GM12878 (cell line): ENCODE results near the gene ZBTB42. TPM values are rescaled to one million over a fixed set of nuclear protein-coding genes. Genes with fewer than 3 reads are reported as not detected.

ENCODE experiments used
- ATAC-seq: fragments of 200-7000 bp; cut with Tn5 transposase; 3 replicates; pipeline ENCODE4 v1.9.1; 2020; ENCODE audit warnings: mild to moderate bottlenecking, moderate library complexity
- BruUV-seq: library from RNA; stranded (reverse); fragments of 400-500 nt; replicated peaks from 2 replicates; lab custom pipeline; 2021; lab: Mats Ljungman, UMichigan
- CTCF ChIA-PET: fragments of 300-600 bp; sonication (Branson Sonifier 250); formaldehyde crosslinking; extraction: SDS; loops from one replicate; lab custom pipeline; 2021; ENCODE audit warnings: inconsistent platforms; lab: Yijun Ruan, JAX
- POLR2A ChIA-PET: fragments of 350-600 bp; formaldehyde crosslinking; extraction: SDS; loops from one replicate; lab custom pipeline; 2021; ENCODE audit warnings: inconsistent platforms; lab: Charles Lee
- RAD21 ChIA-PET: fragments of 300-600 bp; sonication (Branson Sonifier 250); formaldehyde crosslinking; loops from one replicate; lab custom pipeline; 2023; ENCODE audit warnings: antibody characterized with exemption; ENCODE audit not compliant: unreplicated experiment; lab: Charles Lee
- SMC1A ChIA-PET: fragments of 300-600 bp; sonication (Branson Sonifier 250); formaldehyde crosslinking; loops from one replicate; lab custom pipeline; 2023; ENCODE audit not compliant: unreplicated experiment, uncharacterized antibody; lab: Charles Lee
- DNase-seq: peaks from one replicate; pipeline ENCODE4 v3.0.0-alpha.2; 2011; ENCODE audit warnings: low read depth, low spot score
- FAIRE-seq: peaks from 3 replicates; lab custom pipeline; 2011; peaks lifted over from hg19 to GRCh38; lab: Jason Lieb, UNC
- H2AFZ ChIP-seq: 2 replicates; pipeline ENCODE4 v1.6.0; 2011; ENCODE audit warnings: low read depth, low read length, control low read depth; ENCODE audit not compliant: control insufficient read depth
- H3K27ac ChIP-seq: 2 replicates; pipeline ENCODE4 v1.5.1; 2011; ENCODE audit warnings: control low read depth; ENCODE audit not compliant: control insufficient read depth, insufficient read depth
- H3K27me3 ChIP-seq, 2 experiments: replicated peaks in 1 of 2; 2 replicates each; pipeline versions ENCODE4 v1.6.0 to v1.6.1; 2011; ENCODE audit warnings: low read length in 1 of 2; ENCODE audit not compliant: control insufficient read depth in 2 of 2, insufficient read depth in 2 of 2
- H3K36me3 ChIP-seq, 2 experiments: 2 replicates each; pipeline ENCODE4 v1.5.1; 2011; ENCODE audit warnings: low read length in 1 of 2; ENCODE audit not compliant: control insufficient read depth in 2 of 2, insufficient read depth in 2 of 2
- H3K4me1 ChIP-seq: 2 replicates; pipeline ENCODE4 v1.6.1; 2011; ENCODE audit warnings: mild to moderate bottlenecking, low read length, moderate library complexity, mixed read lengths; ENCODE audit not compliant: control insufficient read depth, insufficient read depth
- H3K4me2 ChIP-seq: 2 replicates; pipeline ENCODE4 v1.6.0; 2011; ENCODE audit warnings: control low read depth; ENCODE audit not compliant: control insufficient read depth, insufficient read depth
- H3K4me3 ChIP-seq: fragments of 200-600 bp; sonication (generic); 2 replicates; pipeline ENCODE4 v1.5.1; 2016
- H3K79me2 ChIP-seq: 2 replicates; pipeline ENCODE4 v1.6.0; 2011; ENCODE audit warnings: low read length; ENCODE audit not compliant: control insufficient read depth, insufficient read depth
- H3K9ac ChIP-seq: 2 replicates; pipeline ENCODE4 v1.8.0; 2011; ENCODE audit warnings: low read length, control low read depth, mixed read lengths; ENCODE audit not compliant: control insufficient read depth, insufficient read depth
- H3K9me3 ChIP-seq: replicated peaks from 3 replicates; pipeline ENCODE4 v1.5.1; 2011; ENCODE audit warnings: mild to moderate bottlenecking, low read length; ENCODE audit not compliant: control insufficient read depth, insufficient read depth
- H4K20me1 ChIP-seq: 2 replicates; pipeline ENCODE4 v1.6.0; 2011; ENCODE audit not compliant: control insufficient read depth, insufficient read depth
- HDAC6 ChIP-seq: fragments of 200-600 bp; sonication (generic); IDR thresholded peaks from one replicate; pipeline ENCODE4 v1.8.0; 2017; ENCODE audit warnings: antibody characterized with exemption; ENCODE audit not compliant: unreplicated experiment
- KLF5 ChIP-seq: fragments of 450-650 bp; IDR thresholded peaks from 2 replicates; pipeline ENCODE4 v1.6.1; 2014; ENCODE audit warnings: mild to moderate bottlenecking; ENCODE audit not compliant: partially characterized antibody
- RAD21 ChIP-seq: IDR thresholded peaks from 2 replicates; pipeline ENCODE4 v1.6.1; 2011; ENCODE audit warnings: mild to moderate bottlenecking, low read depth, low read length, moderate library complexity; ENCODE audit not compliant: insufficient read depth
- SRF ChIP-seq, 2 experiments: IDR thresholded peaks; 2 replicates each; pipeline ENCODE4 v1.6.1; 2011; ENCODE audit warnings: low read depth in 2 of 2, low read length in 2 of 2, mild to moderate bottlenecking in 1 of 2, moderate library complexity in 1 of 2
- SUZ12 ChIP-seq: fragments of 200-600 bp; sonication (generic); IDR thresholded peaks from one replicate; pipeline ENCODE4 v1.6.1; 2018; ENCODE audit warnings: antibody characterized with exemption, mild to moderate bottlenecking; ENCODE audit not compliant: unreplicated experiment
- TAF1 ChIP-seq: IDR thresholded peaks from 2 replicates; pipeline ENCODE4 v1.6.1; 2011; ENCODE audit warnings: mild to moderate bottlenecking, low read depth, low read length, borderline replicate concordance
- WGBS: methylation state at CpG from one replicate; pipeline ENCODE4 v1.1.6; 2016; ENCODE audit warnings: low lambda C conversion rate; ENCODE audit not compliant: insufficient replicate concordance, insufficient coverage; ENCODE audit errors: missing lambda C conversion rate; 5-methylcytosine and 5-hydroxymethylcytosine counted together
- in situ Hi-C: fragments of 300-500 bp; cut with MboI; formaldehyde crosslinking; loops from 9 replicates; pipeline ENCODE4 v1.14.3; 2018; ENCODE audit warnings: mixed read lengths
- intact Hi-C: fragments of 100-400 bp; cut with micrococcal nuclease; formaldehyde crosslinking; loops from one replicate; pipeline ENCODE4 v1.14.2; 2022; ENCODE audit not compliant: unreplicated experiment
- polyA plus RNA-seq, 11 experiments: library from polyadenylated mRNA; depleted of rRNA in 4 of 11; unstranded in 6 of 11; stranded (reverse) in 5 of 11; fragments of >200 nt; fragmentation: Nextera tagmentation in 4 of 11; fragmentation: Illumina TruSeq in 1 of 11; extraction: Ambion mirVana in 4 of 11; extraction: Trizol in 1 of 11; gene quantifications; 1 replicate in 1 of 11; 2 replicates in 10 of 11; pipeline versions ENCODE4 v1.2.1 to v1.2.3, GENCODE V29; 2011 to 2016; ENCODE audit warnings: inconsistent platforms in 2 of 11, missing spikeins in 2 of 11, low read depth in 1 of 11
- total RNA-seq, 4 experiments: library from RNA; depleted of rRNA in 3 of 4; stranded (reverse); fragments of >200 nt in 3 of 4; fragmentation: Illumina TruSeq in 1 of 4; extraction: Trizol in 1 of 4; gene quantifications; 2 replicates each; pipeline versions ENCODE4 v1.2.1 to v1.2.3, GENCODE V29; 2013 to 2021
- TF ChIP-seq, protein P1 (sequence below), 3 experiments: IDR thresholded peaks in 2 of 3; conservative IDR thresholded peaks in 1 of 3; 2 replicates each; pipeline ENCODE4 v1.5.1; 2011; ENCODE audit warnings: low read depth in 3 of 3, low read length in 3 of 3, mild to moderate bottlenecking in 3 of 3, control low read depth in 2 of 3, moderate library complexity in 2 of 3, inconsistent platforms in 1 of 3, mixed read lengths in 1 of 3; ENCODE audit not compliant: control insufficient read depth in 2 of 3, insufficient read depth in 1 of 3; ENCODE audit errors: extremely low read depth in 1 of 3
- TF ChIP-seq, protein P2 (sequence below): IDR thresholded peaks from 2 replicates; pipeline ENCODE4 v1.6.1; 2012; ENCODE audit warnings: low read depth, low read length, improper control_type of control experiment
- TF ChIP-seq, protein P3 (sequence below): IDR thresholded peaks from 2 replicates; pipeline ENCODE4 v1.6.1; 2012; ENCODE audit warnings: mild to moderate bottlenecking, low read depth, low read length

ZBTB42 gene
- total and polyA plus RNA-seq, 10 of the 15 experiments (the other 5 are each of a cell fraction or from before 2014, with no cell fraction given), result 0.05 to 1.2 (median 0.37) TPM; not detected in 2

DNA sequence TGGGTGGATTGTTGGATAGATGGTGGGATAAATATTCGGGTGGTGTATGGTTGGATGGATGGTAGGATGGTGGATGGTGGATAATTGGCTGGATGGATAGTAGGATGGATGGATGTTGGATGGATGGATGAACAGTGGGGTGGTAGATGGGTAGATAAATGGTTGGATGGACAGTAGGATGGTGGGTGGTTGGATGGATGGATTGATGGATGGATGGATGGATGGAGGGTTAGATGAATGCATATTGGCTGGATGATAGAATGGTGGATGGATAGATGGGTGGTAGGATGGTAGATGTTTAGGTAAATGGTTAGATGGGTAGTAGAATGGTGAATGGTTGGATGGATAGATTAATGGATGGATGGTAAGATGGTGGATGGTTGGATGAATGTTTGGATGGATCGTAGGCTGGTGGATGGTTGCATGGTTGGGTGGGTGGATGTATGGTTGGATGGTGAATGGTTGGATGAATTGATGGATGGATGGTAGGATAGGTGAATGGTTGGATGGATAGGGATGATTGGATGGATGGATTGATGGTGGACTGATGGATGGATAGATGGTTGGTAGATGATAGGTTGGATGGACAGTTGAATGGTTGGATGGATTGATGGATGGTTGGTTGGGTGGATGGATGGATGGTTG is 23.6 kb downstream of the ZBTB42 start (continued):
- TF ChIP-seq, protein P1, sequence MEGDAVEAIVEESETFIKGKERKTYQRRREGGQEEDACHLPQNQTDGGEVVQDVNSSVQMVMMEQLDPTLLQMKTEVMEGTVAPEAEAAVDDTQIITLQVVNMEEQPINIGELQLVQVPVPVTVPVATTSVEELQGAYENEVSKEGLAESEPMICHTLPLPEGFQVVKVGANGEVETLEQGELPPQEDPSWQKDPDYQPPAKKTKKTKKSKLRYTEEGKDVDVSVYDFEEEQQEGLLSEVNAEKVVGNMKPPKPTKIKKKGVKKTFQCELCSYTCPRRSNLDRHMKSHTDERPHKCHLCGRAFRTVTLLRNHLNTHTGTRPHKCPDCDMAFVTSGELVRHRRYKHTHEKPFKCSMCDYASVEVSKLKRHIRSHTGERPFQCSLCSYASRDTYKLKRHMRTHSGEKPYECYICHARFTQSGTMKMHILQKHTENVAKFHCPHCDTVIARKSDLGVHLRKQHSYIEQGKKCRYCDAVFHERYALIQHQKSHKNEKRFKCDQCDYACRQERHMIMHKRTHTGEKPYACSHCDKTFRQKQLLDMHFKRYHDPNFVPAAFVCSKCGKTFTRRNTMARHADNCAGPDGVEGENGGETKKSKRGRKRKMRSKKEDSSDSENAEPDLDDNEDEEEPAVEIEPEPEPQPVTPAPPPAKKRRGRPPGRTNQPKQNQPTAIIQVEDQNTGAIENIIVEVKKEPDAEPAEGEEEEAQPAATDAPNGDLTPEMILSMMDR (IDR thresholded peaks at IDR 0.05 in 2 of 3, conservative IDR thresholded peaks at IDR 0.05 in 1 of 3; ENCODE audit: control insufficient read depth in 2 of 3, extremely low read depth in 1 of 3, insufficient read depth in 1 of 3, low read depth in 3 of 3, low read length in 3 of 3), result no peak
- TF ChIP-seq KLF5, result no peak

DNA sequence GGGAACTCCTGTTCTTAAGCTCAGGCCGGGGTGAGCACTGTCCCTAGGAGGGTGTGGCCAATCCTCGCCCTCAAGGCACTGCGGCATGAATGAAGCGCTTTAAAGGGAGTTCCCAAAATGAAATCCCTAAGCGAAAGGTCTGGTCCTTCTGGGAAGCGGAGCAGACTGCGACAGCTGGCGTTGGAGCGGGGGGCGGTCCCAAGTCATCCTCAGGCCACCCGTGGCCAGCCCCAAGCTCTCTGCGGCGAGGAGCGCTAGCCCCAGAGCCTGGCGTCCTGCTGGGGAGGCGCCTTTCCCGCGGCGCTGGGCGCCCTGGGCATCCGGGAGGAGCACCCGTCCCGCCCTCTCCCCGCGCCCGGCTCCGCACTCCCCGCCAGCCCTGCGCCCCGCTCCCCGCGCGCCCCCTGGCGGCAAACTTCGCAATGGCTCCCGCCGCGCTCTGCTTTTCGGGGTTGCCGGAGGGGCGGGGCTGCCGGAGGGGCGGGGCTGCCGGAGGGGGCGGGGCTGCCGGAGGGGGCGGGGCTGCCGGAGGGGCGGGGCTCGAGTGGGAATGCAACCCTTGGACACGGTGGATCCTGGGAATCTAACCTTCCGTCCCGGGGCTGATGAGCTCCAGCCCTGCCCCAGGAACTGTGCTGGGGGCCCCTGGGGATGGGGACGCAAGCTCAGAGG is 25.4 kb downstream of the ZBTB42 start:
- Histone ChIP-seq H2AFZ (peak overlapping the region; percentile 79), H3K4me3 (peak overlapping the region; percentile 71; the same call in 1 of the 2 replicates), H3K4me2 (peak overlapping the region; percentile 90), H3K9me3 (no peaks in the 10 kb centered on the region; the same call in 2 of the 3 replicates), H3K27me3 (peaks cover 0 to 3% of the 10 kb centered on the region in 2 experiments; a peak in 1 of 4 replicates), H3K4me1 (peaks cover 5% of the 10 kb centered on the region; the same call in 1 of the 2 replicates), H3K9ac (peak overlapping the region; percentile 36), H3K27ac (no peak overlapping the region), H3K36me3 (no peaks in the 10 kb centered on the region), H4K20me1 (no peaks in the 10 kb centered on the region), H3K79me2 (no peaks in the 10 kb centered on the region)
- ChIA-PET CTCF (interaction anchor here (0.6 to 2.6 kb wide), 13 partner anchors 13 to 220 kb away, joined by 3 to 48 read pairs (median 4); partner anchors contain the start of genes ADSS1 and SIVA1), POLR2A (interaction anchor here (1.0 kb wide), 1 partner anchor 58 kb away, joined by 5 read pairs; no protein-coding TSS in a partner anchor), RAD21 (interaction anchor here (0.8 to 2.4 kb wide), 5 partner anchors 29 to 74 kb away, joined by 3 to 33 read pairs (median 4); partner anchors contain the start of gene SIVA1), SMC1A (interaction anchor here (1.0 to 2.0 kb wide), 2 partner anchors 58 to 61 kb away, joined by 4 to 6 read pairs; no protein-coding TSS in a partner anchor)
- in situ Hi-C loops, result no loop called here
- WGBS, result 3% methylated on average over 15 of the region's 54 CpGs
- BruUV-seq, result no TSS peak
- no peak for FAIRE-seq
- ATAC-seq, result peak; percentile 97
- no peak for DNase-seq
- intact Hi-C loops, result loop anchor here (1.0 kb wide), 1 partner anchor 58 kb away; no protein-coding TSS in a partner anchor
- TF ChIP-seq TAF1 (no peak), SUZ12 (no peak), RAD21 (peak; percentile 80), SRF (IDR thresholded peaks at IDR 0.05; ENCODE audit: low read depth in 2 of 2, low read length in 2 of 2) (0 out of 4 replicates have a peak, but pooled peaks of 1 of the 2 experiments have one; percentile 22), HDAC6 (no peak)
- TF ChIP-seq, protein P2, sequence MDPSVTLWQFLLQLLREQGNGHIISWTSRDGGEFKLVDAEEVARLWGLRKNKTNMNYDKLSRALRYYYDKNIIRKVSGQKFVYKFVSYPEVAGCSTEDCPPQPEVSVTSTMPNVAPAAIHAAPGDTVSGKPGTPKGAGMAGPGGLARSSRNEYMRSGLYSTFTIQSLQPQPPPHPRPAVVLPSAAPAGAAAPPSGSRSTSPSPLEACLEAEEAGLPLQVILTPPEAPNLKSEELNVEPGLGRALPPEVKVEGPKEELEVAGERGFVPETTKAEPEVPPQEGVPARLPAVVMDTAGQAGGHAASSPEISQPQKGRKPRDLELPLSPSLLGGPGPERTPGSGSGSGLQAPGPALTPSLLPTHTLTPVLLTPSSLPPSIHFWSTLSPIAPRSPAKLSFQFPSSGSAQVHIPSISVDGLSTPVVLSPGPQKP, result no peak
- TF ChIP-seq, protein P3, sequence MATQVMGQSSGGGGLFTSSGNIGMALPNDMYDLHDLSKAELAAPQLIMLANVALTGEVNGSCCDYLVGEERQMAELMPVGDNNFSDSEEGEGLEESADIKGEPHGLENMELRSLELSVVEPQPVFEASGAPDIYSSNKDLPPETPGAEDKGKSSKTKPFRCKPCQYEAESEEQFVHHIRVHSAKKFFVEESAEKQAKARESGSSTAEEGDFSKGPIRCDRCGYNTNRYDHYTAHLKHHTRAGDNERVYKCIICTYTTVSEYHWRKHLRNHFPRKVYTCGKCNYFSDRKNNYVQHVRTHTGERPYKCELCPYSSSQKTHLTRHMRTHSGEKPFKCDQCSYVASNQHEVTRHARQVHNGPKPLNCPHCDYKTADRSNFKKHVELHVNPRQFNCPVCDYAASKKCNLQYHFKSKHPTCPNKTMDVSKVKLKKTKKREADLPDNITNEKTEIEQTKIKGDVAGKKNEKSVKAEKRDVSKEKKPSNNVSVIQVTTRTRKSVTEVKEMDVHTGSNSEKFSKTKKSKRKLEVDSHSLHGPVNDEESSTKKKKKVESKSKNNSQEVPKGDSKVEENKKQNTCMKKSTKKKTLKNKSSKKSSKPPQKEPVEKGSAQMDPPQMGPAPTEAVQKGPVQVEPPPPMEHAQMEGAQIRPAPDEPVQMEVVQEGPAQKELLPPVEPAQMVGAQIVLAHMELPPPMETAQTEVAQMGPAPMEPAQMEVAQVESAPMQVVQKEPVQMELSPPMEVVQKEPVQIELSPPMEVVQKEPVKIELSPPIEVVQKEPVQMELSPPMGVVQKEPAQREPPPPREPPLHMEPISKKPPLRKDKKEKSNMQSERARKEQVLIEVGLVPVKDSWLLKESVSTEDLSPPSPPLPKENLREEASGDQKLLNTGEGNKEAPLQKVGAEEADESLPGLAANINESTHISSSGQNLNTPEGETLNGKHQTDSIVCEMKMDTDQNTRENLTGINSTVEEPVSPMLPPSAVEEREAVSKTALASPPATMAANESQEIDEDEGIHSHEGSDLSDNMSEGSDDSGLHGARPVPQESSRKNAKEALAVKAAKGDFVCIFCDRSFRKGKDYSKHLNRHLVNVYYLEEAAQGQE, result no peak
